NCI-H2171 (cell line): Measurements from ENCODE around the gene ASB1.
"Not testable (repeated sequence)": the region's sequence is repeated elsewhere in the genome, so short reads cannot be mapped to it uniquely, and the experiment has no call there.

Experiments used
- DNase-seq: peaks from one replicate; lab custom pipeline; 2025; lab: John Stamatoyannopoulos, UW

The ASB1 gene

GRCh38 chr2:238404406-238405216, 22.1 kb upstream of the ASB1 start:
- DNase-seq = no peak

GRCh38 chr2:238405217-238405555, 21.5 kb upstream of the ASB1 start:
- DNase-seq = not testable (repeated sequence)

GRCh38 chr2:238406221-238406997, 20.3 kb upstream of the ASB1 start:
- no peak for DNase-seq

GRCh38 chr2:238406998-238407285, 19.8 kb upstream of the ASB1 start:
- DNase-seq = no peak

GRCh38 chr2:238407566-238407965, 19.2 kb upstream of the ASB1 start:
- DNase-seq = no peak

GRCh38 chr2:238408615-238409340, 17.9 kb upstream of the ASB1 start:
- DNase-seq = no peak

GRCh38 chr2:238409341-238410199, 17.2 kb upstream of the ASB1 start:
- no peak for DNase-seq

GRCh38 chr2:238412067-238412767, 14.5 kb upstream of the ASB1 start:
- no peak for DNase-seq

- no peak for DNase-seq
Measured at GRCh38 chr2:238413368-238413767, 13.4 kb upstream of the ASB1 start.

GRCh38 chr2:238415036-238415764, 11.5 kb upstream of the ASB1 start:
- DNase-seq = peak; percentile 8

GRCh38 chr2:238415893-238416292, 10.8 kb upstream of the ASB1 start:
- DNase-seq = no peak

- DNase-seq = no peak
Measured at GRCh38 chr2:238418196-238418998, 8.3 kb upstream of the ASB1 start.

- no peak for DNase-seq
Measured at GRCh38 chr2:238418999-238419546, 7.7 kb upstream of the ASB1 start.

GRCh38 chr2:238420442-238420841, 6.3 kb upstream of the ASB1 start:
- no peak for DNase-seq

GRCh38 chr2:238420878-238421694, 5.6 kb upstream of the ASB1 start:
- no peak for DNase-seq

GRCh38 chr2:238421695-238422035, 5.1 kb upstream of the ASB1 start:
- DNase-seq = no peak

- DNase-seq = no peak
Measured at GRCh38 chr2:238422285-238422684, 4.4 kb upstream of the ASB1 start.

- DNase-seq = no peak
Measured at GRCh38 chr2:238422940-238423339, 3.8 kb upstream of the ASB1 start.
